Liver (tissue), 9 donors: ENCODE data around the gene CDCA4. TPM values are rescaled to one million over a fixed set of nuclear protein-coding genes. Genes with fewer than 3 reads are reported as not detected.
"Not testable (repeated sequence)": the region's sequence is repeated elsewhere in the genome, so short reads cannot be mapped to it uniquely, and the experiment has no call there.

Source experiments
- DNase-seq: peaks from one replicate; pipeline ENCODE4 v3.0.0-alpha.2; 2017; ENCODE audit warnings: low spot score
- H3K27ac ChIP-seq, 2 donors: one replicate each; pipeline ENCODE4 v1.7.0; 2013; ENCODE audit warnings: inconsistent platforms in 2 of 2, low read length in 2 of 2, control low read depth in 1 of 2, low read depth in 1 of 2, mild to moderate bottlenecking in 1 of 2
- H3K27me3 ChIP-seq, 4 donors: one replicate each; pipeline versions ENCODE4 v1.6.1 to v1.7.0; 2013; ENCODE audit warnings: low read length in 3 of 4, inconsistent platforms in 1 of 4, mild to moderate bottlenecking in 1 of 4, moderate library complexity in 1 of 4; ENCODE audit not compliant: control insufficient read depth in 4 of 4, insufficient read depth in 4 of 4
- H3K36me3 ChIP-seq, 4 donors: one replicate each; pipeline versions ENCODE4 v1.6.1 to v1.7.0; 2013; ENCODE audit warnings: low read length in 3 of 4, mild to moderate bottlenecking in 3 of 4, low read depth in 1 of 4, moderate library complexity in 1 of 4; ENCODE audit not compliant: control insufficient read depth in 4 of 4, insufficient read depth in 3 of 4
- H3K4me1 ChIP-seq, 4 donors: one replicate each; pipeline versions ENCODE4 v1.6.1 to v1.7.0; 2013; ENCODE audit warnings: low read length in 3 of 4, mild to moderate bottlenecking in 3 of 4, moderate library complexity in 1 of 4; ENCODE audit not compliant: control insufficient read depth in 4 of 4, insufficient read depth in 4 of 4
- H3K4me3 ChIP-seq, 3 donors: one replicate each; pipeline versions ENCODE4 v1.6.1 to v1.7.0; 2013; ENCODE audit warnings: low read length in 3 of 3, control low read depth in 1 of 3, low read depth in 1 of 3, mild to moderate bottlenecking in 1 of 3
- H3K9ac ChIP-seq, 2 donors: one replicate each; pipeline ENCODE4 v1.7.0; 2013; ENCODE audit warnings: low read length in 2 of 2, mild to moderate bottlenecking in 2 of 2, moderate library complexity in 2 of 2, control low read depth in 1 of 2, low read depth in 1 of 2
- H3K9me3 ChIP-seq, 4 donors: one replicate each; pipeline versions ENCODE4 v1.6.1 to v1.7.0; 2013; ENCODE audit warnings: low read length in 3 of 4; ENCODE audit not compliant: control insufficient read depth in 4 of 4
- ATF3 ChIP-seq: IDR thresholded peaks from 2 replicates; pipeline ENCODE4 v1.6.1; 2016; ENCODE audit warnings: antibody characterized with exemption
- CTCF ChIP-seq: fragments of 150-350 bp; IDR thresholded peaks from 2 replicates; pipeline ENCODE4 v1.5.1; 2017; ENCODE audit warnings: improper control_type of control experiment, low read depth, low read length; ENCODE audit not compliant: missing input control
- EGR1 ChIP-seq, 2 donors: IDR thresholded peaks; 2 replicates each; pipeline ENCODE4 v1.6.1; 2016 to 2018; ENCODE audit warnings: antibody characterized with exemption in 2 of 2, low read depth in 2 of 2
- FOXA1 ChIP-seq: IDR thresholded peaks from 2 replicates; pipeline ENCODE4 v1.6.1; 2016; ENCODE audit warnings: antibody characterized with exemption
- FOXA2 ChIP-seq: IDR thresholded peaks from 2 replicates; pipeline ENCODE4 v1.6.1; 2016; ENCODE audit warnings: antibody characterized with exemption
- GABPA ChIP-seq, 2 donors: IDR thresholded peaks in 1 of 2; conservative IDR thresholded peaks in 1 of 2; 2 replicates each; pipeline ENCODE4 v1.6.1; 2016; ENCODE audit warnings: antibody characterized with exemption in 2 of 2, mild to moderate bottlenecking in 1 of 2, moderate library complexity in 1 of 2
- HNF4A ChIP-seq, 2 donors: conservative IDR thresholded peaks; 2 replicates each; pipeline ENCODE4 v1.6.1; 2016; ENCODE audit warnings: antibody characterized with exemption in 2 of 2, mild to moderate bottlenecking in 2 of 2
- HNF4G ChIP-seq: IDR thresholded peaks from 2 replicates; pipeline ENCODE4 v1.6.1; 2016; ENCODE audit warnings: antibody characterized with exemption
- JUND ChIP-seq, 2 donors: IDR thresholded peaks; 2 replicates each; pipeline ENCODE4 v1.6.1; 2016; ENCODE audit warnings: antibody characterized with exemption in 2 of 2
- MAX ChIP-seq: IDR thresholded peaks from 2 replicates; pipeline ENCODE4 v1.6.1; 2016; ENCODE audit warnings: antibody characterized with exemption
- NR2F2 ChIP-seq: IDR thresholded peaks from 2 replicates; pipeline ENCODE4 v1.6.1; 2016; ENCODE audit warnings: antibody characterized with exemption
- RAD21 ChIP-seq, 2 donors: IDR thresholded peaks; 2 replicates each; pipeline ENCODE4 v1.6.1; 2016; ENCODE audit warnings: antibody characterized with exemption in 2 of 2, mild to moderate bottlenecking in 2 of 2
- REST ChIP-seq: IDR thresholded peaks from 2 replicates; pipeline ENCODE4 v1.6.1; 2016; ENCODE audit warnings: antibody characterized with exemption, mild to moderate bottlenecking
- RXRA ChIP-seq, 2 donors: IDR thresholded peaks; 2 replicates each; pipeline ENCODE4 v1.6.1; 2017 to 2018; ENCODE audit warnings: antibody characterized with exemption in 2 of 2, mild to moderate bottlenecking in 1 of 2
- SP1 ChIP-seq: IDR thresholded peaks from 2 replicates; pipeline ENCODE4 v1.6.1; 2018; ENCODE audit warnings: antibody characterized with exemption, mild to moderate bottlenecking
- TAF1 ChIP-seq: conservative IDR thresholded peaks from 2 replicates; pipeline ENCODE4 v1.6.1; 2016; ENCODE audit warnings: antibody characterized with exemption, mild to moderate bottlenecking
- YY1 ChIP-seq: IDR thresholded peaks from 2 replicates; pipeline ENCODE4 v1.6.1; 2016; ENCODE audit warnings: antibody characterized with exemption, mild to moderate bottlenecking
- ZBTB33 ChIP-seq: IDR thresholded peaks from 2 replicates; pipeline ENCODE4 v1.6.1; 2016; ENCODE audit warnings: antibody characterized with exemption
- WGBS: extraction: QIAGEN DNeasy Blood & Tissue Kit; methylation state at CpG from one replicate; pipeline ENCODE4 v1.1.7; 2013; 5-methylcytosine and 5-hydroxymethylcytosine counted together
- polyA plus RNA-seq, 2 donors: library from polyadenylated mRNA; stranded (reverse) in 1 of 2; unstranded in 1 of 2; fragments of 200-250 nt in 1 of 2; fragments of >200 nt in 1 of 2; fragmentation: Nextera tagmentation in 1 of 2; extraction: Ambion mirVana in 1 of 2; gene quantifications; one replicate each; pipeline versions ENCODE4 v1.2.1 to v1.2.3, GENCODE V29; 2013 to 2015
- total RNA-seq, 2 donors: library from RNA; depleted of rRNA; stranded (reverse); fragments of >200 nt; gene quantifications; one replicate each; pipeline ENCODE4 v1.2.3, GENCODE V29; 2014
- donor health status: healthy.
- donor health status: healthy.
- donor health status: healthy.
- donor health status: healthy.
- donor health status: healthy.

The CDCA4 gene
- total and polyA plus RNA-seq, 4 donors = 1.2 to 34.5 (median 2.7) TPM

GRCh38 chr14:105034315-105035039 lies 13.6 kb upstream of the CDCA4 start:
- DNase-seq = no peak
- 77% methylated on average over 17 of the region's 17 CpGs for WGBS
- Histone ChIP-seq H3K27ac (no peak overlapping the region), H3K36me3 (no peaks in the 10 kb centered on the region), H3K9me3 (peaks cover 0 to 3% (median 1%) of the 10 kb centered on the region in 4 donors), H3K4me1 (no peaks in the 10 kb centered on the region), H3K27me3 (peaks cover 0 to 3% (median 0%) of the 10 kb centered on the region in 4 donors), H3K9ac (no peak overlapping the region), H3K4me3 (no peak overlapping the region)
- TF ChIP-seq RXRA (IDR thresholded peaks at IDR 0.05) = no peak
- TF ChIP-seq TAF1 = no peak
- TF ChIP-seq FOXA1 = no peak
- no peak for TF ChIP-seq FOXA2
- no peak for TF ChIP-seq MAX
- no peak for TF ChIP-seq ATF3
- TF ChIP-seq HNF4G = no peak
- TF ChIP-seq RAD21 (IDR thresholded peaks at IDR 0.05) = no peak
- TF ChIP-seq HNF4A (conservative IDR thresholded peaks at IDR 0.05) = no peak
- TF ChIP-seq REST = no peak
- TF ChIP-seq GABPA (IDR thresholded peaks at IDR 0.05 in 1 of 2, conservative IDR thresholded peaks at IDR 0.05 in 1 of 2) = no peak
- no peak for TF ChIP-seq JUND (IDR thresholded peaks at IDR 0.05)
- TF ChIP-seq SP1 = no peak
- TF ChIP-seq YY1 = no peak
- TF ChIP-seq EGR1 (IDR thresholded peaks at IDR 0.05; ENCODE audit: low read depth in 2 of 2) = no peak
- TF ChIP-seq NR2F2 = no peak
- TF ChIP-seq ZBTB33 = no peak
- TF ChIP-seq CTCF = no peak

GRCh38 chr14:105033412-105033900 lies 12.6 kb upstream of the CDCA4 start:
- not testable (repeated sequence) for H3K9ac ChIP-seq, DNase-seq

GRCh38 chr14:105032451-105032901 lies 11.6 kb upstream of the CDCA4 start:
- H3K36me3 ChIP-seq, H3K4me1 ChIP-seq, H3K27me3 ChIP-seq, DNase-seq, H3K9me3 ChIP-seq, H3K9ac ChIP-seq, H3K27ac ChIP-seq, H3K4me3 ChIP-seq: not testable (repeated sequence)
- WGBS = 85% methylated on average over 5 of the region's 5 CpGs

More at GRCh38 chr14:105033412-105033900, 12.6 kb upstream of the CDCA4 start:
- 8% methylated on average over 45 of the region's 45 CpGs for WGBS
- not testable (repeated sequence) for H3K4me1 ChIP-seq, H3K27me3 ChIP-seq, H3K9me3 ChIP-seq, H3K36me3 ChIP-seq, H3K27ac ChIP-seq
- peak overlapping the region in 2 of 3 donors; percentile 2 to 34 for H3K4me3 ChIP-seq
